ENCODE results near the gene OR5A2.
"Not testable (repeated sequence)": the region's sequence is repeated elsewhere in the genome, so short reads cannot be mapped to it uniquely, and the experiment has no call there.

OR5A2 gene

DNA sequence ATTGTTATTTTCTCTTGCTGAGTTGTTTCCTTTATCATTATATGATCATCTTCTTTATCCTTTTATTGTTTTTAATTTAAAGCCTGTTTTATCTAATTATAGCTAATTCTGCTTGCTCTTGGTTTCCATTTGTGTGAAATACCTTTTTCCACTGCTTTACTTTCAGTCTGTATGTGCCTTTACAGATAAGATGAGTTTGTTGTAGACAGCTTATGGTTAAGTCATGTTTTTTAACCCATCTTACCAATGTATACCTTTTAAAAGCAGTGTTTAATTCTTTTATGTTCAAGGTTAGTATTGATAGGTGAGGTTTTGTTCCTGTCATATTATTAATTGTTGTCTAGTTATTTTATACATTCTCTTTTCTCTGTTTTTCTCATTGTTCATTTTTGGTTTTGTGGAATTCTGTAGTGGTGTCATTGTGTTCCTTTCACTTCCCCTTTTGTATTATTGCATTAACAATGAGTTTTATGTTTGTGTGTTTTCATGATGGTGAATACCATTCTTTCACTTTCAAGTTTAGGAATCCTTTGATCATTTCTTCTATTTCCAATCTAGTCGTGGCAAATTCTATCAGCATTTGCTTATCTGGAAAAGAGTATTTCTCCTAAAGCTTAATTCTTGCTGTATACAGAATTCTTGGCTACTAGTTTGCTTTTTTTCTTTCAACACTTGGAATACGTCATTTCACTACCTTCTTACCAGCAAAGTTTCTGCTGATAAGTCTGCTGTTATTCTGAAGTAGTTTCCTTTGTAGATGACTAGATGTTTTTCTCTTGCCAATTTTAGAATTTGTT lies 45.8 kb downstream of the OR5A2 start:
- no peak for DNase-seq (ENCODE audit: low read depth)

DNA sequence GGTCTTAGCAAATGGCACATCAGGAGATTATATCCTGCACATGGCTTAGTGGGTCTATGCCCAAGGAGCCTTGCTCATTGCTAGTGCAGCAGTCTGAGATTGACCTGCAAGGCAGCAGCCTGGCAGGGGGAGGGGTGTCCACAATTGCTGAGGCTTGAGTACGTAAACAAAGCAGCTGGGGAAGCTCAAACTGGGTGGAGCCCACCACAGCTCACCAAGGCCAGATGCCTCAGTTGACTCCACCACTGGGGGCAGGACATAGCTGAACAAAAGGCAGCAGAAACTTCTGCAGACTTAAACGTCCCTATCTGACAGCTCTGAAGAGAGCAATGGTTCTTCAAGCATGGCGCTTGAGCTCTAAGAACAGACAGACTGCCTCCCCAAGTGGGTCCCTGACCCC lies 53.9 kb downstream of the OR5A2 start:
- not testable (repeated sequence) for DNase-seq (ENCODE audit: low read depth)

DNA sequence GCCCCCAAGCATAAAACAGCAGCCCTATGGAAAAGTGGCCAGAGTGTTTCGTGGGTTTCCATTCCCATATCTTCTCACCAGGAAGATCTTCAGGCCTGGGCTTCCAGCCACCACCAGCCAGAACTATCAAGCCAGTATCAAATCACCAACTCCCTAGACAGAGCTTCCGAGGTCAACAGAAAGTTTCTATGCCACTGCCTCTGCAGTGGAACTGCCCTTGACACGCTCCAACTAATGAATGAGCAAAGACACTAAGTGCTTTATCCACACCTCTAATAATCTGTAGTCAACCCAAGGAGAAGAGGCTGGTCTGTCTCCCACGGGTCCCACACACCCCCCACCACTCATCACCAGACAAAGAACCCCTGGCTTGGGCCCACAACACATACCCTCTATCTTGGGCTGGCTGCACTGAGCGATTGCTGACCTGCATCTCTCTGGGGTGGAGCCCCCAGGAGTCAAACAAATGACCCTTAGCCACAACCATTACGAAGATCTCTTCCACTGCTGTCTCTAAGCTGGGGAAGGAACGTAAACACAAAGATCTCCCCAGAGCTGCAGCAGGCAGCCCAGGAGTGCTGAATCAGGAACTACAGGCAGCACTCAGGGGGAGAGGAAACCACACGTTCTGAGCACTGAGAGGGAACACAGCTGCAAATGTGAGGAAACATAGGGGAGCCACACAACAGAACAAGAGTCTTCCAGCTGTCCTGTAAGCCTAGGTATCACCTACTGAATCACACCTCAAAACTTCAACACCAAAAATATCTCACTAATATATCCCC lies 57.8 kb downstream of the OR5A2 start:
- no peak for DNase-seq (ENCODE audit: low read depth)

Measured in stimulated activated CD8-positive, alpha-beta memory T cell treated with anti-CD3 and anti-CD28 coated beads, Interleukin-15, amount 100 ng/mL, for 1 hour (primary cell).